Neural cell (in vitro differentiated cells): Measurements from ENCODE around the gene VPS13C.

ENCODE experiments used
- CTCF ChIP-seq: fragments of 450-650 bp; IDR thresholded peaks from 2 replicates; pipeline ENCODE4 v1.5.1; 2014; ENCODE audit warnings: antibody characterized with exemption, mild to moderate bottlenecking, moderate library complexity; ENCODE audit not compliant: poor library complexity, severe bottlenecking
- RAD21 ChIP-seq: fragments of 450-650 bp; conservative IDR thresholded peaks from 2 replicates; pipeline ENCODE4 v1.6.1; 2014; ENCODE audit warnings: antibody characterized with exemption, mild to moderate bottlenecking, moderate library complexity
- REST ChIP-seq: IDR thresholded peaks from 2 replicates; pipeline ENCODE4 v1.6.1; 2012; ENCODE audit warnings: borderline replicate concordance
- SMC3 ChIP-seq: fragments of 450-650 bp; conservative IDR thresholded peaks from 2 replicates; pipeline ENCODE4 v1.6.1; 2014; ENCODE audit warnings: antibody characterized with exemption, mild to moderate bottlenecking, moderate library complexity; ENCODE audit not compliant: poor library complexity

DNA sequence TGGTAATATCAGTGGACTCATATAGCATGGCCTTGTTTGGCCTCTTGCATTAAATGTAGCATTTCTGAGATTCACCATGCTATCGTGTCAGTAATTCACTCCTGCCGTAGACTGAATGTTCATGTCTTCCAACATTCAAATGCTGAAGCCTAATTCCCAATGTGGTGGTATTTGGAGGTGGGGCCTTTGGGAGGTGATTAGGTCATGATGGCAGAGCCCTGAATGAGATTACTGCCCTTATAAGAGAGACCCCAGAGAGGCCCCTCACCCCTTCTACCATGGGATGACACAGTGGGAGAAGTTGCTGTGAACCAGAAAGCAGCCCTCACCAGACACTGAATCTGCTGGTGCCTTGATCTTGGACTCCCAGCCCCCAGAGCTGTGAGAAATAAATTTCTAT lies 241.4 kb downstream of the VPS13C start:
- no peak for TF ChIP-seq CTCF
- no peak for TF ChIP-seq REST
- TF ChIP-seq SMC3 = no peak
- TF ChIP-seq RAD21 = no peak
